DMS53 treated with DMSO at 0.1 percent for 48 hours (cell line): ENCODE measurements around the gene FBXL16.
"Not testable (repeated sequence)": the region's sequence is repeated elsewhere in the genome, so short reads cannot be mapped to it uniquely, and the experiment has no call there.

Experiments used
- DNase-seq: peaks from one replicate; lab custom pipeline; 2025; ENCODE audit not compliant: unreplicated experiment; lab: John Stamatoyannopoulos, UW

FBXL16 gene, protein sequence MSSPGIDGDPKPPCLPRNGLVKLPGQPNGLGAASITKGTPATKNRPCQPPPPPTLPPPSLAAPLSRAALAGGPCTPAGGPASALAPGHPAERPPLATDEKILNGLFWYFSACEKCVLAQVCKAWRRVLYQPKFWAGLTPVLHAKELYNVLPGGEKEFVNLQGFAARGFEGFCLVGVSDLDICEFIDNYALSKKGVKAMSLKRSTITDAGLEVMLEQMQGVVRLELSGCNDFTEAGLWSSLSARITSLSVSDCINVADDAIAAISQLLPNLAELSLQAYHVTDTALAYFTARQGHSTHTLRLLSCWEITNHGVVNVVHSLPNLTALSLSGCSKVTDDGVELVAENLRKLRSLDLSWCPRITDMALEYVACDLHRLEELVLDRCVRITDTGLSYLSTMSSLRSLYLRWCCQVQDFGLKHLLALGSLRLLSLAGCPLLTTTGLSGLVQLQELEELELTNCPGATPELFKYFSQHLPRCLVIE

GRCh38 chr16:705431-706188 lies at the start of gene FBXL16:
FBXL16 (minus strand) TSS chr16:705801; CDS start chr16:697405, 8,396 bp downstream.
- DNase-seq = no peak

DNA sequence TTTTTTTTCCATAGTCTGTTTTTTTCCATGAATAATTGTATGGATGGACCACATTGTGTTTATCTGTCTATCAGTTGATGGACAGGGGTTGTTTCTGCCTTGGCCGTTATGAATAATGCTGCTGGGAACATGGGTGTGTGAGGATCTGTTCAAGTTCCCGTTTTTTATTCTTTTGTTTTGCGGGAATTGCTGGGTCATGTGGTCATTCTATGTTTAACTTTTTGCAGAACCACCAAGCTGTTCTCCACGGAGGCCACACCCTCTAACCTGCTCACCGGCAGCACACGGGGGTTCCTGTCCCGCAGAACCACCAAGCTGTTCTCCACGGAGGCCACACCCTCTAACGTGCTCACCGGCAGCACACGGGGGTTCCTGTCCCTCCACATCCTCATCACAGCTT lies 49.1 kb upstream of the FBXL16 start:
- no peak for DNase-seq

DNA sequence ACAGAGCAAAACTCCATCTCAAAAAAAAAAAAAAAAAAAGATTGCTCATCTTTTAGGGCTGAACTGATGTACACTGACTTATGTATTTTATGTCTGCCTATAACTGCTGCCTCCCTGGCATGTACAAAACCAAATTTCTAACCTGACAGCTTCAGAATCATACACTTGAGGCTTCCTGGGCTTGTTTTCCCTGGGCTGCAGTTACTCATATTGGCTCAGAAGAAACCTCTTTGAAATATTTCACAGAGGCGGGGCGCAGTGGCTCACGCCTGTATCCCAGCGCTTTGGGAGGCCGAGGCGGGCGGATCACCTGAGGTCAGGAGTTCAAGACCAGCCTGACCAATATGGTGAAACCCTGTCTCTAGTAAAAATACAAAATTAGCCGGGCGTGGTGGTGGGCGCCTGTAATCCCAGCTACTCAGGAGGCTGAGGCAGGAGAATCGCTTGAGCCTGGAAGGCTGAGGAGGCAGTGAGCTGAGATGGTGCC lies 48.6 kb upstream of the FBXL16 start:
- not testable (repeated sequence) for DNase-seq

DNA sequence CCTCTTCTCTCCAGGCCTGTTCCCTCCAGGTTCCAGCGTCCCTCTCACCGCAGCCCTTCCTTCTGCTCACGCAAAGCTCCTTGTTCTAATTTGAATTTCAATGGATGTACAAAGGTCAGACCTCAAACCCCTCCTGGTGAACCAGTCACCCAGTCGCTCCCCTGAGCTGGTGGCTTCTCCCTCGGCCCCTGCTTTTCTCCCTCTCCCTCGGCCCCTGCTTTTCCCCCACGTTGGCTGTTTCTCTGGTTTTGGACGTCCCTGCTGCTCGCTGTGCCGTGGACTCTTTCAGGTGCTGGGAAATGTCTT lies 46.4 kb upstream of the FBXL16 start:
- no peak for DNase-seq

DNA sequence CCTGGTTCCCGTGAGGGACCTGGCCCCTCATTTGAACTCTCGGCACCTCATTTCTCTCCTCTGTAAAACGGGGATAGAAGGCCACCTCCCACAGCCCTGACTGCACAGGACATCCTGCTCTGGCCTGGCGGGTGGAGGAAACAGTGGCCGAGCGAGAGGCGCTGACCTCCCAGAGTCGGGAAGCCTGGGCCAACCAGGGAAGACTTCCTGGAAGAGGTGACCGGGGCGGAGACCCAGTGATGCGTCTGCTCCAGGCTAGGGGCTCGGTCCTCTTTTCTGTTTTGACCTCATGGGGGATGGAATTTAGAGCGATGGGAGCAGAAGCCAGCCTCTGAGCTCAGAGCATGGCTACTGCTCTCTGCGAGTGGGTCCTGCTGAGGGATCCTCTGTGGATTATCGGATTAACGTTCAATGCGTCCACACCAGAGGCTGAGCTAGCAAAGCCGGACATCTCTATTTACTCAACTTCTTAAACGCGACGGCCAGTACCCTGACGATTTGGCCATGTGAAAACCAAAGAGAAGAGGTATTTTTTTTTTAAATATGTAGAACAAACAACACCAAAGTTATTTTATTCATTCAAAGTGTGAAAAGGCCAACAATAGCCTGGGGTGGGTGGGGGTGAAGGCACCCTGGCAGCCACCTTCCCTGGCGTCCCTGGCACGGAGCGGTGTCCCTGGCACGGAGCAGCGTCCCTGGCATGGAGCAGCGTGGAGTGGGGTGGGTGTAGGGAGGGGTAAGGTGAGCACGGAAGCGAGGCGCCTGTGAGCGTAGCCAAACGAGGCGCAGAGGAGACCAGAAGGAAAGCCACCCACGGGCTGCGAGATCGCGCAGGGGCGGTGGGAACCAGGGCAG lies 45.8 kb upstream of the FBXL16 start:
- no peak for DNase-seq

DNA sequence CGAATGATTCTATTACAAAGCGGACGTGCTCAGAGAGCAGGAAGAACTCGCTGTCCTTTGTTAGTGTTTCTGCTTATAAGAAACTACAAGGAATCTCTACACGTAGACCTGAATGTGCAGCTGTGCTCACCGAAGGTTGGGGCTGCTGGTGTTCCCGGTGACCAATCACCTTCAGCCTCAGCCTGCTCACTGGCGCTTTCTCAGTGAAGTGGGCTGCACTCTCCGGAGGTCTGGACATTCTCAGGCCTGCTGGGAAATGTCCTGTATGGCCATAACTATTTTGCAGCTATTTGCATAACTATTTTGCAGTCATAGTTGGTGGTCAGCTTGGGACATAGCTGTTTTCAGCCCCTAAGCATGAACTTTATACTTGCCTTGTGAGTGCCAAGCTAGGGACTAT lies 44.9 kb upstream of the FBXL16 start:
- DNase-seq = no peak

- DNase-seq = no peak
Observed at GRCh38 chr16:749010-749409, 43.4 kb upstream of the FBXL16 start.

DNA sequence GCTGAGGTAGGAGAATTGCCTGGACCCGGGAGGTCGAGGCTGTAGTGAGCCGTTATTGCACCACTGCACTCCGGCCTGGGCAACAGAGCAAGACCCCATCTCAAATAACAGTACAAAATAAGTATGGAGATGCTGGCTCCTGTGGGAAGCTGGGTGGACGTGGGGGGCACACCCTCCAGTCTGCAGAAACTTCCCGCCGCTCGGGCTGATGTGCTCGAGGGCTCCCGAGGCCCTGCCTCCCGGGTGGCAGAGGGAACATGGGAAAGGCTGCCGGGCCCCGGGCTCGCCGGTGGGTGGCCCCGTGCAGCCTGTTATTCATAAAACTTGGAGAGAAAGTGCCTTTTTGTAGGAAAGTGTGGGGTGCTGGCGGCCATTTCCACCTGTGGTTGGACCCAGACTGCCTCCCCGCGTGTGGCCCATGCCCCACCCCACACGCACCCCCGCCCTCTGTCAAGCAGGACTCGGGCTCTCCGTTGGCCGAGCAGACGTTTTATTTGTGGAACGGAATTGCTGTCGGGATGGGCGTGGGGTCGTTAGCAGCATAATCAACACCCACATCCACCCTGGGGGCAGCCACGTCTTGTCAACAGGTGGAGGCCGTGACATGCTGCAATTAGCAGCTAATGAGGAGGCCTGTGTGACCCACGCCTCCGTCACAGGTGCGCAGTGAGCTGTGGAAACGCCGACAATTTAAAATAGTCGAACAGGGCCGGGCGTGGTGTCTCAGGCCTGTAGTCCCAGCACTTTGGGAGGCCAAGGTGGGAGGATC lies 42.6 kb upstream of the FBXL16 start:
- no peak for DNase-seq

- no peak for DNase-seq
Observed at GRCh38 chr16:746637-747036, 41.0 kb upstream of the FBXL16 start.

DNA sequence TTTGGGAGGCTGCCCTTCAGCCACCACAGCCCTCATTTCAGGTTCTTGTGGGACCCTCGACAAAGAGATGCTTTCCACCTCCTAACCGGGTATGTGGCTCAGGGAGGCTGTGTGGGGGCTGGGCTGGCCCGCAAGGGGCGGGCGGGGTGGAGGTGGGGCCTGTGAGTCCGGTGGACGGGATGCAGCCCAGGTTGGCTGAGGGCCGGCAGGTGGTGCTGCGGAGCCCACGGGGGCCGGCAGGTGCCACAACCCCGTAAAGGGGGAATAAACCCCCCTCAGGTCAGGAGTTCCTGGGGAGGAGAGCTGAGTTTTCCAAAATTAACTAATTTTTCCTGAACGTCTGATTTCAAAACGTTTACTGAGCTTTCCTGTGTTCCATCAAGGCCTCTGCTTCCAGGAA lies 40.1 kb upstream of the FBXL16 start:
- DNase-seq = no peak

- no peak for DNase-seq
Observed at GRCh38 chr16:743794-744500, 38.3 kb upstream of the FBXL16 start.

DNA sequence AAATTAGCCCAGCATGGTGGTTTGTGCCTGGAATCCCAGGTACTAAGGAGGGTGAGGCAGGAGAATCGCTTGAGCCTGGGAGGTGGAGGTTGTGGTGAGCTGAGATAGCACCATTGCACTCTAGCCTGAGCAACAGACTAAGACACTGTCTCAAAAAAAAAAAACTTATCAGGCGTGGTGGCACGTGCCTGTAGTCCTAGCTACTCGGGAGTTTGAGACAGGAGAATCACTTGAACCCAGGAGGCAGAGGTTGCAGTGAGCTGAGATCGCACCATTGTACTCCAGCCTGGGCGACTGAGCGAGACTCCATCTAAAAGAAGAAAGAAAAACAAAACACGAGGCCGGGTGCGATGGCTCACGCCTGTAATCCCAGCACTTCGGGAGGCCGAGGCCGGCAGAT lies 37.3 kb upstream of the FBXL16 start:
- DNase-seq = not testable (repeated sequence)

DNA sequence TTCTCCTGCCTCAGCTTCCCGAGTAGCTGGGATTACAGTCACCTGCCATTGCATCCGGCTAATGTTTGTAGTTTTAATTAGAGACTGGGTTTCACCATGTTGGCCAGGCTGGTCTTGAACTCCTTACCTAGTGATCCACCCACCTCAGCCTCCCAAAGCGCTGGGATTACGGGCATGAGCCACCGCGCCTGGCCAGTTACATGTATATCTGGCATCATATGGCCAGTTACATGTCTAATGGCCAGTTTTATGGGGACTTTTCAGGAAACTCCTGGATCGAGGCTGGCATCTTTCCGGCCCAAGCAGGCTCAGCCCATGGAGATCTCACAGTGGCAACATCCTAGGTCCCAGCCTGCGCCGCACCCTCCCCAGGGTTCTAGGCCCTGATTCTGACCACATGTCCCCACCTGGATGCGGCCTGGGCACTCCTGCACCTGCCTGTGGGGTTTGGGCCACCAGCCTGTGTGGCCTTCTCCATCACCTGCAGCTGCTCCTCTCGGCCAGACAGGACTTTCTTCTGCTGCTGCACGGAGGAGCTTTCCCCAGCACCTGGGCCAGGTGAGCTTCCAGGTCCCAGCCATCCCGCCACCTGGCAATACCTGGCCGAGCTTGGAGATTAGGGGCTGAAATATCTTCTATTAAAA lies 36.5 kb upstream of the FBXL16 start:
- DNase-seq = no peak

DNA sequence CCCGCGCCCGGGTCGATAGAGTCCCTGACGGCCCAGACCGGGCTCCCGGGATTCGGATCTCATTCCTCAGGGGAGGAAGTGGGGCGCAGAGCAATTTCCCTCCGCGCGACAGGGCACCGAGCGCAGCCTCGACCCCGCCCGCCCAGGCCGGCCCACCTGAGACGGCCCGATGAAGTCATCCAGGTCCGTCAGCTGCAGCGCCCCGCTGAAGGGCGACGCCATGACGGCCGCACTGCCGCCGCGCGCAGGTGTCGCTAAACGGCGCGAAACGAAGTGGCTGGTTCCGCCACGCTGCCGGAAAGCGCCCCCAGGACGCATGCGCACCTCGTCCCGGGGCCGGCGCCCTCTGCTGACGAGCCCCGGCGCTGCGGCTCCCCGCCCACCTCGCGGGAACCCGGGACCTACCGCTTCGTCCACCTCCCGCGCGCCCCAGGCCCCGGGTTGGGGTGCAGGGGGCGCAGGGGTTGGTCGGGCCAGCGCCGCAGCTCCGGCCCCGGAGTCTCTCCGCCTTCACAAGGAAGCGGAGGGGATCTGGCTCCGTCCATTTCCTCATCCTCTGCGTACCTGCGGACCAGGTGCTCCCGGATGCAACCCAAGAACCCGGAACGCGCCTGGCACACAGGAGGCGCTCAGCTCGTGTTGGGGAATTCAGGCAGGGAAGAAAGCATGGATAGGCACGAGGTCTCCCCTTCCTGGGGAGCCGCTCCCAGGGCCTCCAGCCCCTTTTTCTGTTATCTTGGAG lies 35.3 kb upstream of the FBXL16 start, which contains the start of gene CIAO3:
Gene CIAO3, minus strand, starts transcription at position 234 of the 742 bp plus-strand sequence. Its CDS starts 12 bp downstream, at position 222.
- peak; percentile 64 for DNase-seq

GRCh38 chr16:740459-740763 lies 34.8 kb upstream of the FBXL16 start:
- no peak for DNase-seq

GRCh38 chr16:739560-740458 lies 34.2 kb upstream of the FBXL16 start:
- DNase-seq = no peak

GRCh38 chr16:736936-737481 lies 31.4 kb upstream of the FBXL16 start:
- no peak for DNase-seq
